GM12892 (cell line): Measurements from ENCODE around the gene KCTD19.

ENCODE experiments used
- POLR2A ChIP-seq: IDR thresholded peaks from 2 replicates; pipeline ENCODE4 v1.6.1; 2011; ENCODE audit warnings: low read depth, low read length, control low read depth
- POLR2AphosphoS5 ChIP-seq: IDR thresholded peaks from 2 replicates; pipeline ENCODE4 v1.6.1; 2011; ENCODE audit warnings: low read depth, low read length, control low read depth
- TAF1 ChIP-seq: IDR thresholded peaks from 2 replicates; pipeline ENCODE4 v1.6.1; 2011; ENCODE audit warnings: low read depth, mild to moderate bottlenecking, control low read depth, low read length, borderline replicate concordance

DNA sequence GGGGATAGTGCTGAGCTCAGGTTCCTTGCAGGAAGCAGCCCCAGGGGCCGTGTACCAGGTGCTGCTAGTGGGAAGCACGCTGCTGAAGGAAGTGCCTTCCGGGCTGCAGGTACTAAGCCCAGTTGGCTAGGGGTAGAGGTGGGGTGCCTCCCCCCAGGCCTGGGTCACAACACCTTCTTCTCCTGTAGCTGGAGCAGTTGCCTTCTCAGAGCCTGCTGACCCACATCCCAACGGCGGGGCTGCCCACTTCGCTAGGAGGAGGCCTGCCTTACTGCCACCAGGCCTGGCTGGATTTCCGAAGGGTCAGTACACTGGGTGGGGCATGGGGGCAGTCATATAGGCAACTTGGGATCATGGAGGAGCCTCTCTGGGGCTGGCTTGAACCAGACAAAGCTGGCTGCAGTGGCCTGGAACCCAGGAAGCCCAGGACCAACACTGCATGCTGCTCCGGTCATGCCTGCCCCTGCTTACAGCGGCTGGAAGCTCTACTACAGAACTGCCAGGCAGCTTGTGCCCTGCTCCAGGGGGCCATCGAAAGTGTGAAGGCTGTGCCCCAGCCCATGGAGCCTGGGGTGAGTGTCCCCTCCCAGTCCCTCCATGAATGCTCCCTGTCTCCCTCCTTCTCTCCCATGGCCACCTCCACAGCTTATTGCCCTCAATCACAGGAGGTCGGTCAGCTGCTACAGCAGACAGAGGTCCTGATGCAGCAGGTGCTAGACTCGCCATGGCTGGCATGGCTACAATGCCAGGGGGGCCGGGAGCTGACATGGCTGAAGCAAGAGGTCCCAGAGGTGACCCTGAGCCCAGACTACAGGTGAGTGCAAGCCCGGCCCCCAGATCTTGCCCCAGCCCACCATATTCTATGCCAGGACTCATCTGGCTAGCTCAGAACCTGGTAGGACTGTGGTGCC is 44.8 kb downstream of the KCTD19 start:
- TF ChIP-seq TAF1: no peak
- TF ChIP-seq POLR2AphosphoS5: no peak
- TF ChIP-seq POLR2A: no peak
